ENCODE data around the gene RENBP. TPM values are rescaled to one million over a fixed set of nuclear protein-coding genes. Genes with fewer than 3 reads are reported as not detected.

The RENBP gene
- total RNA-seq, 1 experiment from 2014 or later = 0.75 TPM

DNA sequence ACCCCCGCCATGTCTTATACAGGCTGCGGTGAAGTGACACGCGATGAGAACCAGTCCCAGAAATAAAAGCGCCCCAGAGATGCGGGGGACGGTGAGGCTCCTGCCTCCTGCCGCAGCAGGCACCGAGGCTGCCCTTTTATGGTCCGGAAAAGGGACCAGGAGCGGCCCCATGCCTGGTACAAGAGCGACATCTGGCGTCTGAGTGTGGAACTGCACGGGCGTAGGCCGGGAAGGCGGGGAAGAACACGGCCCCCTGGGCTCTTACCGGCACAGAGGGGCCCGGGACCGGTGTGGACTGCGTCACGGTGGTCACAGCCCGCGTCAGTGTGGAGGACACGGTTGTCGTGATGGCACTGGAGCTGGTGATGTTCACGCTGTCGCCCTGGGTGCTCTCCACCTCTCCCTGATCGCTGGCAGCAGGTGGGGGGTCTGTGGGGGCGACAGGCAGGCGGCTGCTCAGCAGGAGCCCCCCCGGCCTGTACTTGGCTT, 8.9 kb upstream of the RENBP start:
- intact Hi-C loops (cut with micrococcal nuclease; ENCODE audit: unreplicated experiment) = loop anchor here (1.0 kb wide), 1 partner anchor 29 kb away; no protein-coding TSS in a partner anchor
- TF ChIP-seq, protein P1, sequence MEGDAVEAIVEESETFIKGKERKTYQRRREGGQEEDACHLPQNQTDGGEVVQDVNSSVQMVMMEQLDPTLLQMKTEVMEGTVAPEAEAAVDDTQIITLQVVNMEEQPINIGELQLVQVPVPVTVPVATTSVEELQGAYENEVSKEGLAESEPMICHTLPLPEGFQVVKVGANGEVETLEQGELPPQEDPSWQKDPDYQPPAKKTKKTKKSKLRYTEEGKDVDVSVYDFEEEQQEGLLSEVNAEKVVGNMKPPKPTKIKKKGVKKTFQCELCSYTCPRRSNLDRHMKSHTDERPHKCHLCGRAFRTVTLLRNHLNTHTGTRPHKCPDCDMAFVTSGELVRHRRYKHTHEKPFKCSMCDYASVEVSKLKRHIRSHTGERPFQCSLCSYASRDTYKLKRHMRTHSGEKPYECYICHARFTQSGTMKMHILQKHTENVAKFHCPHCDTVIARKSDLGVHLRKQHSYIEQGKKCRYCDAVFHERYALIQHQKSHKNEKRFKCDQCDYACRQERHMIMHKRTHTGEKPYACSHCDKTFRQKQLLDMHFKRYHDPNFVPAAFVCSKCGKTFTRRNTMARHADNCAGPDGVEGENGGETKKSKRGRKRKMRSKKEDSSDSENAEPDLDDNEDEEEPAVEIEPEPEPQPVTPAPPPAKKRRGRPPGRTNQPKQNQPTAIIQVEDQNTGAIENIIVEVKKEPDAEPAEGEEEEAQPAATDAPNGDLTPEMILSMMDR (IDR thresholded peaks at IDR 0.05; ENCODE audit: insufficient read depth in 1 of 2, low read depth in 1 of 2, low read length in 1 of 2, severe bottlenecking in 1 of 2, unreplicated experiment in 1 of 2) = peak; percentile 72 to 82
- peak; percentile 51 to 69 for DNase-seq
- Mint-ChIP-seq H3K4me1 (ENCODE audit: low read depth, unreplicated experiment) (no peaks in the 10 kb centered on the region), H3K4me3 (ENCODE audit: unreplicated experiment) (no peak overlapping the region), H3K9me3 (ENCODE audit: unreplicated experiment) (no peaks in the 10 kb centered on the region), H3K27me3 (ENCODE audit: insufficient read depth, unreplicated experiment) (no peaks in the 10 kb centered on the region), H3K27ac (ENCODE audit: unreplicated experiment) (no peak overlapping the region), H3K36me3 (ENCODE audit: insufficient read depth, unreplicated experiment) (peaks cover 81% of the 10 kb centered on the region)
- CTCF ChIA-PET = no interaction called here
- no peaks in the 10 kb centered on the region for H3K9me3 ChIP-seq
- BruUV-seq (replicated peaks) = no TSS peak
- no peaks in the 10 kb centered on the region for H3K4me1 ChIP-seq
- no peaks in the 10 kb centered on the region for H3K27me3 ChIP-seq (replicated peaks; ENCODE audit: control insufficient read depth, insufficient read depth, low read length)
- POLR2A ChIA-PET = no interaction called here
- no peaks in the 10 kb centered on the region; the same call in 1 of the 2 replicates for H3K36me3 ChIP-seq (ENCODE audit: control insufficient read depth, insufficient read depth, low read length)
- H3K4me3 ChIP-seq (ENCODE audit: low read depth, low read length) = no peak overlapping the region

DNA sequence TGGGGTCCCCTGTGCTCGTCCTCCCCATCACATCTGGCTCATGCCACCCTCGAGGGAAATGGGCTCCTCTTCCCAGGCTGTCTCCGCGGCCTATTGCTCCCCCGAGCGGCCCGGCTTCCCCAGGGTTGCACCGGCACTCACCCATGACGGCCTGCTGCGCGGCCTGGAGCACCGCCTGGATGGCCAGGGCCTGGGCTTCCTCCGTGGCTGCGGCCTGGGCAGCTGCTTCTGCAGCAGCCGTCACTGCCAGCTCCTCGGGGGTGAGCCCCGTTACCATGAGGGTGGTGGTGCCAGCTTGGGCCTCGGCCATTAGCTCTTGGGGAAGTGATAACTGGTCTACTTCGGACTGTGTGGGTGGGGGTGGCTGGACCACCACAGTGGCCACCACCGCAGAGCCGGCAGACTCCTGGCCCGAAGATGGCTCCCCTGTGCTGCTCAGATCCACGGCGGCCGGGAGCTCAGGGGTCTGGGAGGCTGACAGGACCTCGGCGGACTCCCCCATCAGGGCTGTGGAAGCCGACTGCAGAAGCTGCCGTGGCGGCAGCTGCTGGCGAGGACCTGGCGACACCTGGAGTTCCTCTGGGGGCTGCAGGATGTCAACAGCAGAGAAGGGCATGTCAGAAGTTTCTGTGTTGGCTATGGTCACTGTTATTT, 8.1 kb upstream of the RENBP start:
- ChIA-PET POLR2A (no interaction called here), CTCF (no interaction called here)
- H3K4me3 Mint-ChIP-seq (ENCODE audit: unreplicated experiment) = no peak overlapping the region
- H3K9me3 Mint-ChIP-seq (ENCODE audit: unreplicated experiment) = no peaks in the 10 kb centered on the region
- H3K36me3 Mint-ChIP-seq (ENCODE audit: insufficient read depth, unreplicated experiment) = peaks cover 81% of the 10 kb centered on the region
- BruUV-seq (replicated peaks) = no TSS peak
- no peak for DNase-seq
- H3K27me3 ChIP-seq (replicated peaks; ENCODE audit: control insufficient read depth, insufficient read depth, low read length) = no peaks in the 10 kb centered on the region
- no peaks in the 10 kb centered on the region; the same call in 1 of the 2 replicates for H3K36me3 ChIP-seq (ENCODE audit: control insufficient read depth, insufficient read depth, low read length)
- H3K4me3 ChIP-seq (ENCODE audit: low read depth, low read length) = no peak overlapping the region
- TF ChIP-seq, protein P1 (IDR thresholded peaks at IDR 0.05; ENCODE audit: insufficient read depth in 1 of 2, low read depth in 1 of 2, low read length in 1 of 2, severe bottlenecking in 1 of 2, unreplicated experiment in 1 of 2) = no peak
- no peaks in the 10 kb centered on the region for H3K27me3 Mint-ChIP-seq (ENCODE audit: insufficient read depth, unreplicated experiment)
- no peaks in the 10 kb centered on the region for H3K4me1 ChIP-seq
- H3K27ac Mint-ChIP-seq (ENCODE audit: unreplicated experiment) = no peak overlapping the region
- H3K4me1 Mint-ChIP-seq (ENCODE audit: low read depth, unreplicated experiment) = no peaks in the 10 kb centered on the region
- intact Hi-C loops (cut with micrococcal nuclease; ENCODE audit: unreplicated experiment) = loop anchor here (1.0 kb wide), 1 partner anchor 28 kb away; no protein-coding TSS in a partner anchor
- H3K9me3 ChIP-seq = no peaks in the 10 kb centered on the region

DNA sequence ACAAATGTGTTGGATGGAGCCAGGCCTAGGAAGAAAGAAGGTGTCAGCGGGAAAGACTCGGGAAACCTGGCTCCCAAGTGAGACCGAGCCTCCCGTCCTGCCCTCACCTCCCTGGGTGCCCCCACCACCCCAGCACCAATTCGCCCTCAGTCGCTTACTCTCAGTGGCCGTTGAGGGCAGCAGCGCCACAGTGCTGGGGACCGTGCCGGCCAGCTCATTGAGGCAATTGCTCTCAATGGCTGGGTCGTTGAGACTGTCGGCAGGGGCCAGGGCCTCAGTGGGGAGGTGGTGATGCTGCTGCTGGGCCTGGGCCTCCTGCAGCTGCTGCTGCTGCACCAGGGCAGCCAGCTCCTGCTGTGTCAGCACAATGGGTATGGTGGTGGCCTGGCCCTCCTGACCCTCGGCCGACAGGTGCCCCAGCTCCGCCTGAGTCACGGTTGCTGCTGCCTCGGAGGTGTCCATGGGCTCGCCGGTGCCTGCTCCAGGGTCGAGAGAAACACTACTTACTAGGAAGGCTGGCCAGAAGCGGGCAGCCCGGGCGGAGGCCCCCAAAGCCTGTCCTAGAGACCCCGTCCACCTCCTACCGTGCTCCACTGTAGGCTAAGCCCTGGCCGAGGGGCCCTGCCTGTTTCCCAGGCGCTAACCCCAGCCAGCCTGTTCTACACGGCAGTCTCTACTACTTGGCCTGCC, 7.4 kb upstream of the RENBP start:
- Mint-ChIP-seq H3K27ac (ENCODE audit: unreplicated experiment) (no peak overlapping the region), H3K36me3 (ENCODE audit: insufficient read depth, unreplicated experiment) (peaks cover 83% of the 10 kb centered on the region), H3K9me3 (ENCODE audit: unreplicated experiment) (no peaks in the 10 kb centered on the region), H3K27me3 (ENCODE audit: insufficient read depth, unreplicated experiment) (no peaks in the 10 kb centered on the region), H3K4me1 (ENCODE audit: low read depth, unreplicated experiment) (no peaks in the 10 kb centered on the region), H3K4me3 (ENCODE audit: unreplicated experiment) (no peak overlapping the region)
- POLR2A ChIA-PET = no interaction called here
- Histone ChIP-seq H3K4me3 (ENCODE audit: low read depth, low read length) (no peak overlapping the region), H3K36me3 (ENCODE audit: control insufficient read depth, insufficient read depth, low read length) (no peaks in the 10 kb centered on the region; the same call in 1 of the 2 replicates), H3K9me3 (no peaks in the 10 kb centered on the region), H3K4me1 (no peaks in the 10 kb centered on the region), H3K27me3 (replicated peaks; ENCODE audit: control insufficient read depth, insufficient read depth, low read length) (no peaks in the 10 kb centered on the region)
- TF ChIP-seq, protein P1 (IDR thresholded peaks at IDR 0.05; ENCODE audit: insufficient read depth in 1 of 2, low read depth in 1 of 2, low read length in 1 of 2, severe bottlenecking in 1 of 2, unreplicated experiment in 1 of 2) = no peak
- DNase-seq = no peak
- CTCF ChIA-PET = no interaction called here
- BruUV-seq (replicated peaks) = no TSS peak
- intact Hi-C loops (cut with micrococcal nuclease; ENCODE audit: unreplicated experiment) = no loop called here

Measured in Caco-2 (cell line).